Nephron progenitor cell (in vitro differentiated cells): Measurements from ENCODE around the gene VKORC1.
"Not testable (repeated sequence)": the region's sequence is repeated elsewhere in the genome, so short reads cannot be mapped to it uniquely, and the experiment has no call there.

Source experiments
- DNase-seq: peaks from one replicate; pipeline ENCODE4 v3.0.0; 2021
- H3K27ac Mint-ChIP-seq: 2 replicates; pipeline ENCODE4 v1.8.0; 2021; ENCODE audit warnings: mild to moderate bottlenecking, moderate library complexity, mixed read lengths
- H3K27me3 Mint-ChIP-seq: 2 replicates; pipeline ENCODE4 v1.8.0; 2021; ENCODE audit warnings: mild to moderate bottlenecking, low read depth, mixed read lengths; ENCODE audit not compliant: poor library complexity
- H3K36me3 Mint-ChIP-seq: 2 replicates; pipeline ENCODE4 v1.8.0; 2021; ENCODE audit warnings: low read depth, mixed read lengths
- H3K4me1 Mint-ChIP-seq: 2 replicates; pipeline ENCODE4 v1.8.0; 2021; ENCODE audit warnings: mixed read lengths
- H3K4me3 Mint-ChIP-seq: 2 replicates; pipeline ENCODE4 v1.8.0; 2021; ENCODE audit warnings: mild to moderate bottlenecking, moderate library complexity, mixed read lengths
- H3K9me3 Mint-ChIP-seq: 2 replicates; pipeline ENCODE4 v1.8.0; 2021; ENCODE audit warnings: mild to moderate bottlenecking, moderate library complexity, mixed read lengths
- TF ChIP-seq, protein P1 (sequence below): fragments of 200-600 bp; sonication (generic); IDR thresholded peaks from 2 replicates; pipeline ENCODE4 v1.5.0; 2021; ENCODE audit warnings: antibody characterized with exemption

The VKORC1 gene

GRCh38 chr16:31094424-31095120 is at the start of gene VKORC1:
VKORC1 (minus strand) TSS chr16:31094797; CDS start chr16:31094729, 68 bp downstream.
- Mint-ChIP-seq H3K27ac (peak within 1 kb of the TSS; percentile 88), H3K9me3 (peaks cover 10% of the 10 kb centered on the region), H3K4me3 (peak within 1 kb of the TSS; percentile 99), H3K27me3 (peaks cover 7% of the 10 kb centered on the region), H3K4me1 (peaks cover 24% of the 10 kb centered on the region), H3K36me3 (peaks cover 9% of the 10 kb centered on the region)
- DNase-seq: peak; percentile 91
- TF ChIP-seq, protein P1, sequence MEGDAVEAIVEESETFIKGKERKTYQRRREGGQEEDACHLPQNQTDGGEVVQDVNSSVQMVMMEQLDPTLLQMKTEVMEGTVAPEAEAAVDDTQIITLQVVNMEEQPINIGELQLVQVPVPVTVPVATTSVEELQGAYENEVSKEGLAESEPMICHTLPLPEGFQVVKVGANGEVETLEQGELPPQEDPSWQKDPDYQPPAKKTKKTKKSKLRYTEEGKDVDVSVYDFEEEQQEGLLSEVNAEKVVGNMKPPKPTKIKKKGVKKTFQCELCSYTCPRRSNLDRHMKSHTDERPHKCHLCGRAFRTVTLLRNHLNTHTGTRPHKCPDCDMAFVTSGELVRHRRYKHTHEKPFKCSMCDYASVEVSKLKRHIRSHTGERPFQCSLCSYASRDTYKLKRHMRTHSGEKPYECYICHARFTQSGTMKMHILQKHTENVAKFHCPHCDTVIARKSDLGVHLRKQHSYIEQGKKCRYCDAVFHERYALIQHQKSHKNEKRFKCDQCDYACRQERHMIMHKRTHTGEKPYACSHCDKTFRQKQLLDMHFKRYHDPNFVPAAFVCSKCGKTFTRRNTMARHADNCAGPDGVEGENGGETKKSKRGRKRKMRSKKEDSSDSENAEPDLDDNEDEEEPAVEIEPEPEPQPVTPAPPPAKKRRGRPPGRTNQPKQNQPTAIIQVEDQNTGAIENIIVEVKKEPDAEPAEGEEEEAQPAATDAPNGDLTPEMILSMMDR: no peak

DNA sequence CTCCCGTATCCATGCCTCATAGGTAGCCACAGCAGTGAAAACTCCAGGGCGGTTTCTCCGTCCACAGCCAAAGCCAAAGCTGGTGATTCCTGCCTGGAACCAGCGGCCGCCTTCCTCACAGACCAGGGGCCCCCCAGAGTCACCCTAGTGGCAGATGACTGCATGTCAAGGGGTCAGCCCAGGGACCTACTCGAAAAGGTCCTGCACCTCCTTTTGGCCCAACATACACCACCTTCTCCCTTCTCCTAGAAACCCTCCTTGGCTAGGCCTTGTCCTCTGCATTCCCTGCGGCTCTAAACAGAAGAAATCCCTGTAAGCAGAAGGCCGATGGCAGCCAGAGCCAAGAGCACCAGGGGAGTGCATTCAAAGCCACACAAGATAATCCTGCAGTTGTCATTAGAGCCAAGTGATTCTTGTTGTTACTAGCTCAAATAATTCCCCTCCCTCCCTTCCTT is 49.1 kb upstream of the VKORC1 start:
- TF ChIP-seq, protein P1: no peak
- H3K9me3 Mint-ChIP-seq: no peaks in the 10 kb centered on the region
- H3K27ac Mint-ChIP-seq: no peak overlapping the region
- H3K4me3 Mint-ChIP-seq: peak overlapping the region; percentile 61
- no peaks in the 10 kb centered on the region for H3K36me3 Mint-ChIP-seq
- DNase-seq: no peak
- peaks cover 50% of the 10 kb centered on the region for H3K27me3 Mint-ChIP-seq
- H3K4me1 Mint-ChIP-seq: peaks cover 29% of the 10 kb centered on the region

GRCh38 chr16:31143011-31143693 is 48.6 kb upstream of the VKORC1 start:
- peaks cover 34% of the 10 kb centered on the region for H3K4me1 Mint-ChIP-seq
- no peaks in the 10 kb centered on the region for H3K36me3 Mint-ChIP-seq
- H3K27ac Mint-ChIP-seq: no peak overlapping the region
- H3K9me3 Mint-ChIP-seq: no peaks in the 10 kb centered on the region
- peaks cover 44% of the 10 kb centered on the region for H3K27me3 Mint-ChIP-seq
- DNase-seq: no peak
- H3K4me3 Mint-ChIP-seq: peak overlapping the region; percentile 61
- TF ChIP-seq, protein P1: no peak

DNA sequence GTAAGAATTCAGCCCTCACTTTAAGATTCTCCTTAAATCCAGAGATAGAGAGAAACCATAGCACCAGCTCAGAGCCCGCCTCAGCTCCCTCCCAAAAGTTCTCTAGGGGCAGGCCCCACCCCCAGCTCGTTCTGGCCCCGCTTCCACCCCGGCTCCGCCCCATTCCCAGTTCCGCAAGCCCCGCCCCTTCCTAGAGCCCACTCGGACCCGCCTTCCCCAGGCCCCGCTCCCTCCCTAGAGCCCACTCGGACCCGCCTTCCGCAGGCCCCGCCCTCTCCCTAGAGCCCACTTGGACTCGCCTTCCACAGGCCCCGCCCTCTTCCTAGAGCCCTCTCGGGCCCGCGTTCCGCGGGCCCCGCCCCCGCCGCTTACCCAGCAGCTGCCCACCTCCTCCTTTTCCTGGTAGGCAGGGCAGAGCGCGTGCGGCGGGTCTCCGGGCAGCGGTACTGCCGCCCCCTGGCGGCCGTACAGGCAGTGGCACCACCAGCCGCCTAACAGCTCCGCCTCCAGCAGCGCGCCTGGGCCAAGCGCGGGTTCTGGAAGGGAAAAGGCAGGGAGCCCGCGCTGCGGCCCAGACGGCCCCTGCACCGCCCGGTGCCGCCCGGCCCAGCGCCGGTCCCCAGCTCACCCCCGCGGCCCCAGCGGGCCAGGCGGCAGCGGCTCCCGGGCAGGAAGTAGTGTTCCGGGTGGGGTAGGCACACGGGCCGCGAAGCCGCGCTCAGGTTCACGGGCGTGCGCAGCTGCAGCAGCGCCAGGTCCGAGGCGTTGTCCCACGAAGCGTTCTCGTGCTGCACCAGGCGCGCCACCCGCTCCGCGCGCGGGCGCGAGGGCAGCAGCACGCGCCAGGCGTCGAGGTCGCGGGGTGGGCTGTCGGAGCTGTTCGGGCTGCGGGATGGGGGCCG is 47.8 kb upstream of the VKORC1 start:
- peaks cover 36% of the 10 kb centered on the region for H3K4me1 Mint-ChIP-seq
- peaks cover 36% of the 10 kb centered on the region for H3K27me3 Mint-ChIP-seq
- peak; percentile 100 for DNase-seq
- H3K4me3 Mint-ChIP-seq: peak overlapping the region; percentile 79
- TF ChIP-seq, protein P1: peak; percentile 85
- peak overlapping the region; percentile 47 for H3K27ac Mint-ChIP-seq
- no peaks in the 10 kb centered on the region for H3K36me3 Mint-ChIP-seq
- no peaks in the 10 kb centered on the region for H3K9me3 Mint-ChIP-seq

- Mint-ChIP-seq H3K27ac (peak overlapping the region; percentile 47), H3K9me3 (no peaks in the 10 kb centered on the region), H3K4me3 (peak overlapping the region; percentile 79), H3K36me3 (no peaks in the 10 kb centered on the region), H3K27me3 (peaks cover 29% of the 10 kb centered on the region), H3K4me1 (peaks cover 36% of the 10 kb centered on the region)
- TF ChIP-seq, protein P1: no peak
- no peak for DNase-seq
Measured at GRCh38 chr16:31141489-31142108, 47.0 kb upstream of the VKORC1 start.

DNA sequence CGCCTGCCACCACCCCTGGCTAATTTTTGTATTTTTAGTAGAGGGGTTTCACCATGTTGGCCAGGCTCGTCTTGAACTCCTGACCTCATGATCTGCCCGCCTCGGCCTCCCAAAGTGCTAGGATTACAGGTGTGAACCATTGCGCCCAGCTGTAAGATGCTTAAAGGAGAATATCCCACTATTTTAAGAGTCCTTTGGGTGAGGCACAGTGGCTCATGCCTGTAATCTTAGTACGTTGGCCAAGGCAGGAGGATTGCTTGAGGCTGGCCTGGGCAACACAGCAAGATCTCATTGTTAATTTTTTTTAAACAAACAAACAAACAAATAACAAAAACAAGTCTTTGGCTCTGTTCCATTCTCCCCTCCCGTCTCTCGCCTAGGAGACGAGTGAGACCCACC is 46.5 kb upstream of the VKORC1 start:
- H3K27me3 Mint-ChIP-seq: peaks cover 23% of the 10 kb centered on the region
- peak overlapping the region; percentile 79 for H3K4me3 Mint-ChIP-seq
- H3K36me3 Mint-ChIP-seq, DNase-seq, H3K9me3 Mint-ChIP-seq, H3K27ac Mint-ChIP-seq: not testable (repeated sequence)
- H3K4me1 Mint-ChIP-seq: peaks cover 39% of the 10 kb centered on the region
